H1 (cell line): Measurements from ENCODE around the gene SYT14. TPM values are rescaled to one million over a fixed set of nuclear protein-coding genes. Genes with fewer than 3 reads are reported as not detected.
A peak's percentile ranks its signal among the peaks of the same experiment; 100 is the strongest.

Experiments
- CTCF ChIA-PET: fragments of 300-600 bp; sonication (Branson Sonifier 250); formaldehyde crosslinking; loops from one replicate; lab custom pipeline; 2021; ENCODE audit not compliant: partially characterized antibody; lab: Charles Lee
- POLR2A ChIA-PET: fragments of 300-600 bp; sonication (Branson Sonifier 250); formaldehyde crosslinking; loops from one replicate; lab custom pipeline; 2021; ENCODE audit warnings: inconsistent platforms; ENCODE audit not compliant: partially characterized antibody; lab: Charles Lee
- DNase-seq, 2 experiments: peaks; one replicate each; pipeline versions ENCODE4 v3.0.0 to v3.0.0-alpha.2; 2010 to 2022; ENCODE audit warnings: low spot score in 2 of 2, low read depth in 1 of 2, mixed read lengths in 1 of 2
- FAIRE-seq: peaks from 2 replicates; lab custom pipeline; 2011; peaks lifted over from hg19 to GRCh38; lab: Jason Lieb, UNC
- H2AFZ ChIP-seq: 2 replicates; pipeline ENCODE4 v1.8.1; 2012; ENCODE audit warnings: low read length, inconsistent platforms
- H2AK5ac ChIP-seq: 2 replicates; pipeline ENCODE4 v1.6.1; 2013; ENCODE audit warnings: low read depth, low read length
- H2BK120ac ChIP-seq: replicated peaks from 2 replicates; pipeline ENCODE3; 2013; ENCODE audit warnings: low read depth, low read length, inconsistent platforms
- H2BK12ac ChIP-seq: 2 replicates; pipeline ENCODE4 v1.6.1; 2013; ENCODE audit warnings: low read depth, low read length
- H2BK15ac ChIP-seq: 2 replicates; pipeline ENCODE4 v1.6.1; 2013; ENCODE audit warnings: low read length
- H2BK20ac ChIP-seq: 2 replicates; pipeline ENCODE4 v1.6.1; 2013; ENCODE audit warnings: low read length
- H2BK5ac ChIP-seq: 2 replicates; pipeline ENCODE4 v1.6.1; 2013; ENCODE audit warnings: low read depth, low read length
- H3K14ac ChIP-seq: 2 replicates; pipeline ENCODE4 v1.6.1; 2013; ENCODE audit warnings: inconsistent platforms; ENCODE audit not compliant: insufficient read length
- H3K18ac ChIP-seq: 2 replicates; pipeline ENCODE4 v1.6.1; 2013; ENCODE audit warnings: low read length; ENCODE audit errors: extremely low read depth
- H3K23ac ChIP-seq: 2 replicates; pipeline ENCODE4 v1.6.1; 2013; ENCODE audit warnings: inconsistent platforms; ENCODE audit not compliant: insufficient read length
- H3K23me2 ChIP-seq: 2 replicates; pipeline ENCODE4 v1.6.1; 2013; ENCODE audit warnings: low read depth, low read length
- H3K27ac ChIP-seq: 2 replicates; pipeline ENCODE4 v1.6.1; 2011; ENCODE audit warnings: low read depth, low read length, inconsistent platforms
- H3K27me3 ChIP-seq, 4 experiments: replicated peaks in 1 of 4; 1 replicate in 1 of 4; 2 replicates in 3 of 4; pipeline versions ENCODE4 v1.6.1 to v1.8.1; 2011 to 2013; ENCODE audit warnings: low read length in 3 of 4, mild to moderate bottlenecking in 3 of 4, inconsistent platforms in 2 of 4, mixed read lengths in 2 of 4, moderate library complexity in 1 of 4; ENCODE audit not compliant: control insufficient read depth in 3 of 4, insufficient read depth in 3 of 4; ENCODE audit errors: extremely low read depth in 1 of 4
- H3K36me3 ChIP-seq, 4 experiments: 2 replicates each; pipeline versions ENCODE4 v1.6.1 to v1.8.1; 2011 to 2013; ENCODE audit warnings: mild to moderate bottlenecking in 4 of 4, low read length in 3 of 4, moderate library complexity in 2 of 4, control low read depth in 1 of 4, inconsistent platforms in 1 of 4; ENCODE audit not compliant: insufficient read depth in 4 of 4, control insufficient read depth in 2 of 4
- H3K4ac ChIP-seq: replicated peaks from 2 replicates; pipeline ENCODE3; 2013; ENCODE audit warnings: low read length, low read depth, mixed read lengths, inconsistent platforms; ENCODE audit not compliant: insufficient read length
- H3K4me1 ChIP-seq, 4 experiments: replicated peaks in 1 of 4; 1 replicate in 1 of 4; 2 replicates in 3 of 4; pipeline versions ENCODE4 v1.6.1 to v1.8.1; 2011 to 2013; ENCODE audit warnings: low read length in 3 of 4, inconsistent platforms in 2 of 4, mixed read lengths in 1 of 4; ENCODE audit not compliant: insufficient read depth in 4 of 4, control insufficient read depth in 3 of 4
- H3K4me2 ChIP-seq, 2 experiments: 2 replicates each; pipeline versions ENCODE4 v1.6.1 to v1.8.1; 2011 to 2013; ENCODE audit warnings: low read depth in 2 of 2, low read length in 2 of 2, control low read depth in 1 of 2, inconsistent platforms in 1 of 2, mild to moderate bottlenecking in 1 of 2; ENCODE audit not compliant: insufficient read depth in 1 of 2
- H3K4me3 ChIP-seq, 4 experiments: fragments of 200-600, 300-600 bp in 1 of 4; sonication (generic), shearing (Covaris generic), sonication (Bioruptor Twin) in 1 of 4; 2 replicates each; pipeline versions ENCODE4 v1.5.1 to v1.8.1; 2011 to 2016; ENCODE audit warnings: low read length in 4 of 4, low read depth in 3 of 4, control low read depth in 2 of 4, inconsistent platforms in 2 of 4, mild to moderate bottlenecking in 2 of 4, mixed read lengths in 1 of 4, moderate library complexity in 1 of 4; ENCODE audit not compliant: insufficient read depth in 2 of 4; ENCODE audit errors: extremely low read depth in 1 of 4
- H3K56ac ChIP-seq: replicated peaks from 2 replicates; pipeline ENCODE3; 2013; ENCODE audit warnings: low read depth, mild to moderate bottlenecking, mixed read lengths, low read length, inconsistent platforms; ENCODE audit not compliant: insufficient read length
- H3K79me1 ChIP-seq: 2 replicates; pipeline ENCODE4 v1.6.1; 2013; ENCODE audit warnings: low read depth, low read length, control low read depth
- H3K79me2 ChIP-seq, 2 experiments: 2 replicates each; pipeline versions ENCODE4 v1.6.1 to v1.8.1; 2012 to 2013; ENCODE audit warnings: low read length in 2 of 2, mild to moderate bottlenecking in 2 of 2, inconsistent platforms in 1 of 2; ENCODE audit not compliant: insufficient read depth in 2 of 2, control insufficient read depth in 1 of 2
- H3K9ac ChIP-seq, 4 experiments: replicated peaks in 1 of 4; 1 replicate in 1 of 4; 2 replicates in 3 of 4; pipeline versions ENCODE4 v1.6.1 to v1.8.1; 2011 to 2013; ENCODE audit warnings: low read depth in 3 of 4, low read length in 3 of 4, control low read depth in 2 of 4, mild to moderate bottlenecking in 2 of 4, moderate library complexity in 2 of 4, inconsistent platforms in 1 of 4; ENCODE audit errors: extremely low read depth in 1 of 4
- H3K9me3 ChIP-seq, 2 experiments: 2 replicates each; pipeline versions ENCODE4 v1.6.1 to v1.8.1; 2012 to 2013; ENCODE audit warnings: mild to moderate bottlenecking in 2 of 2, moderate library complexity in 2 of 2, control low read depth in 1 of 2, inconsistent platforms in 1 of 2, low read depth in 1 of 2, low read length in 1 of 2, mixed read lengths in 1 of 2; ENCODE audit not compliant: insufficient read depth in 2 of 2
- H4K20me1 ChIP-seq, 2 experiments: replicated peaks in 1 of 2; 2 replicates each; pipeline versions ENCODE3 to v1.8.1; 2011 to 2013; ENCODE audit warnings: inconsistent platforms in 2 of 2, low read length in 2 of 2, mild to moderate bottlenecking in 1 of 2; ENCODE audit not compliant: insufficient read depth in 2 of 2, control insufficient read depth in 1 of 2
- H4K5ac ChIP-seq: 2 replicates; pipeline ENCODE4 v1.6.1; 2013; ENCODE audit warnings: low read length, low read depth, mixed read lengths, inconsistent platforms; ENCODE audit not compliant: insufficient read length
- H4K8ac ChIP-seq: 2 replicates; pipeline ENCODE4 v1.8.0; 2013; ENCODE audit warnings: mild to moderate bottlenecking, moderate library complexity, low read length, inconsistent platforms; ENCODE audit not compliant: insufficient read depth; ENCODE audit errors: extremely low read depth
- H4K91ac ChIP-seq: replicated peaks from 2 replicates; pipeline ENCODE3; 2013; ENCODE audit warnings: low read length, mixed read lengths, inconsistent platforms; ENCODE audit not compliant: insufficient read length
- JUND ChIP-seq: IDR thresholded peaks from 2 replicates; pipeline ENCODE4 v1.6.1; 2011; ENCODE audit warnings: mild to moderate bottlenecking, improper control_type of control experiment, low read length
- KDM4A ChIP-seq: IDR thresholded peaks from one replicate; pipeline ENCODE4 v1.7.1; 2012; ENCODE audit warnings: low read depth, mild to moderate bottlenecking, moderate library complexity, low read length, inconsistent platforms; ENCODE audit not compliant: severe bottlenecking
- RAD21 ChIP-seq, 2 experiments: IDR thresholded peaks in 1 of 2; conservative IDR thresholded peaks in 1 of 2; 2 replicates each; pipeline ENCODE4 v1.6.1; 2011; ENCODE audit warnings: low read depth in 2 of 2, low read length in 2 of 2, improper control_type of control experiment in 1 of 2, inconsistent platforms in 1 of 2, mild to moderate bottlenecking in 1 of 2, moderate library complexity in 1 of 2
- SP2 ChIP-seq: IDR thresholded peaks from 2 replicates; pipeline ENCODE4 v1.6.1; 2012; ENCODE audit warnings: mild to moderate bottlenecking, low read length, inconsistent platforms
- WGBS, 2 experiments: shearing (Covaris generic) in 1 of 2; methylation state at CpG; one replicate each; pipeline versions ENCODE4 v1.1.6 to v1.1.7; 2013 to 2015; ENCODE audit warnings: low lambda C conversion rate in 2 of 2, mixed read lengths in 2 of 2, inconsistent platforms in 1 of 2, low coverage in 1 of 2, missing lambda C conversion rate in 1 of 2; ENCODE audit not compliant: insufficient replicate concordance in 2 of 2, insufficient coverage in 1 of 2, insufficient read length in 1 of 2; ENCODE audit errors: extremely low coverage in 1 of 2, missing lambda C conversion rate in 1 of 2; 5-methylcytosine and 5-hydroxymethylcytosine counted together
- polyA plus RNA-seq, 7 experiments: library from polyadenylated mRNA; depleted of rRNA in 3 of 7; stranded (reverse) in 5 of 7; unstranded in 2 of 7; fragments of >200 nt in 5 of 7; fragments of 200-250 nt in 2 of 7; gene quantifications; 1 replicate in 5 of 7; 2 replicates in 1 of 7; 4 replicates in 1 of 7; pipeline versions ENCODE4 v1.2.1 to v1.2.3, GENCODE V29; 2011 to 2013; ENCODE audit warnings: missing spikeins in 2 of 7, mixed read lengths in 2 of 7
- total RNA-seq: library from RNA; stranded (reverse); fragmentation: NEBNext Ultra II Directional; extraction: Animal tissue kit (Norgen Biotek cat#: 25700); gene quantifications from 2 replicates; pipeline ENCODE4 v1.2.1, GENCODE V29; 2021

Gene SYT14
- total and polyA plus RNA-seq, 2 of the 8 experiments (the other 6 are each of a cell fraction or from before 2014, with no cell fraction given) = 2.3 to 18.4 TPM

DNA sequence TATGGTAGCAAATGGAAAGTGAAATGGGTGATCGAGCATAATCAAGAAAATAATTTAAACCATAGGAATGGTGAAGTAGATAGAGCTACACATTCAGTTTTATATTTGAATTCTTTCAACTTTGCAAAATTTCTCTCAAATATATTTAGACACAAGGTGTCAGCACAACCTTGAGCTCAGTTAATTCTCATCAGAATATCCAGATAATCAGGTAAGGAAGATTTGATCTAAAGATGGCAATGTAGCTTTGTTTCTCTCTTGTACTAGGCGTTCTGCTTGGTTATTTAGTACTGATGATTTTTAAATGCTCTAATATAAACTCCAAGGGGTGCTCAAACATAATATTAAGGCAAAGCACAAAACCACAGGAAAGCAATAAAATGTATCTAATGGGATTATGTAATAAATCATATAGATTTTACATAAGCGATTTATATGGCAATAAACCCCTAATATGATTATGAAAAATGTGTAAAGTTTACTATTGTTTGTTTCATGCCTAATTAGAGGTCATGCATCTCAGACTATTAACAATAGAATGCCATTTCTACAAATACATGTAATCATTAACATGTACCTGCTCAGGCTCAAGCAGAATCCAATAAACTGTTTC lies 262.2 kb downstream of the SYT14 start:
- Histone ChIP-seq H3K27ac (no peak overlapping the region), H2BK20ac (no peak overlapping the region), H3K56ac (no peak overlapping the region), H3K36me3 (no peaks in the 10 kb centered on the region), H2BK120ac (no peak overlapping the region), H3K4me2 (no peak overlapping the region), H3K79me1 (no peaks in the 10 kb centered on the region), H2BK12ac (no peak overlapping the region), H4K20me1 (no peaks in the 10 kb centered on the region), H3K14ac (no peak overlapping the region), H3K23ac (no peak overlapping the region), H3K4me3 (no peak overlapping the region), H4K8ac (no peak overlapping the region), H2AK5ac (no peak overlapping the region), H3K23me2 (no peaks in the 10 kb centered on the region), H3K4ac (no peak overlapping the region), H3K4me1 (no peaks in the 10 kb centered on the region), H2AFZ (no peak overlapping the region), H3K18ac (no peak overlapping the region), H2BK15ac (no peak overlapping the region), H3K27me3 (no peaks in the 10 kb centered on the region), H4K91ac (no peak overlapping the region), H2BK5ac (no peak overlapping the region), H3K9me3 (peaks cover 5 to 11% of the 10 kb centered on the region in 2 experiments), H3K9ac (no peak overlapping the region), H3K79me2 (no peaks in the 10 kb centered on the region), H4K5ac (no peak overlapping the region)
- DNase-seq = no peak
- ChIA-PET POLR2A (no interaction called here), CTCF (interaction anchor here (1.0 kb wide), 1 partner anchor 111 kb away, joined by 5 read pairs; no protein-coding TSS in a partner anchor)
- no peak for FAIRE-seq
- 59% methylated on average over 3 of the region's 3 CpGs; no CpG with 5 or more reads in 1 of the 2 experiments for WGBS, 2 experiments
- TF ChIP-seq RAD21 (IDR thresholded peaks at IDR 0.05 in 1 of 2, conservative IDR thresholded peaks at IDR 0.05 in 1 of 2; ENCODE audit: low read depth in 2 of 2, low read length in 2 of 2) (0 out of 4 replicates have a peak, but pooled peaks of 1 of the 2 experiments have one; percentile 13), KDM4A (no peak), JUND (no peak), SP2 (no peak)
